NCI-H187 treated with DMSO at 0.1 percent for 48 hours (cell line): ENCODE data around the gene FMNL1.
A peak's percentile ranks its signal among the peaks of the same experiment; 100 is the strongest.

Source experiments
- DNase-seq: peaks from one replicate; lab custom pipeline; 2025; lab: John Stamatoyannopoulos, UW

FMNL1 gene

DNA sequence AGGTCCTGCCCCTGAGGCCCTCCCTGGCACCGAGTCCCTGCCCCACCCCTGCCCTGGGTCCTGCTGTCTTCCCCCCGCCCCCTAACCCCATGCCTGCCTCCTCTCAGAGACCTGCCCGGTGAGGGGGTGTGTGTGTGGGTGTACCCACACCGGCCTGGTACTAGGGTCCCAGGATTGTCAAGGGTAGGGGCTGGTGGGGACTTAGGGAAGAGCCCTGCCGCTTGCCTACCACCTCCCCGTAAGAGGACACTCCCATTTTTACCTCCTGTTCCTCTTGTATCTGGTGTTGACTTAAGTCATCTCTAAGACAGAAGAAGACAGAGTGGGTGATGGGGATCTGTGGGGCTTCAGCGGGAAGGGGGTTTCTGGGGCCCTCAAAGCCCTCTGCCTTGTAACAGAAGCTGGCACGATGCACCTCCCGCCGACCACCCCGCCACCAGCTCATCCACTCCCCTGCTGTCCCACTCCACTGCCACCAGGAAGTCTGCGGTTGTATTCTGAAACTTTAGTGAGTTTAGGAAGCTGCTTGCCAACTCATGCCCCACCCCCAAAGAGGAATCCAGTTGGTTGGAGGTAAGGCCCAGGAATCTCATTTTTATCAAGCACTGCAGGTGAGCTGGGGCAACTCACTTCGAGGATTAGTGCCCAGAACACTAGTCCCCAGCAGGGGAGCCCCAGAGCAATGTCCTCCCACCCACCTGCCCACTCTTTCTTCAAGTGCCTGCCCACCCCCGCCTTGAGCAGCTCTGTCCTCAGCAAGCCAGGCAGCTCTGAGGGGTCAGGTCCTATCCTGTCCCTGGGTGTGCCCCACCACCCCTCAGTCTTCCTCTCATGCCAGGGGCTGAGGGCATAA lies 34.7 kb downstream of the FMNL1 start:
- DNase-seq = no peak

DNA sequence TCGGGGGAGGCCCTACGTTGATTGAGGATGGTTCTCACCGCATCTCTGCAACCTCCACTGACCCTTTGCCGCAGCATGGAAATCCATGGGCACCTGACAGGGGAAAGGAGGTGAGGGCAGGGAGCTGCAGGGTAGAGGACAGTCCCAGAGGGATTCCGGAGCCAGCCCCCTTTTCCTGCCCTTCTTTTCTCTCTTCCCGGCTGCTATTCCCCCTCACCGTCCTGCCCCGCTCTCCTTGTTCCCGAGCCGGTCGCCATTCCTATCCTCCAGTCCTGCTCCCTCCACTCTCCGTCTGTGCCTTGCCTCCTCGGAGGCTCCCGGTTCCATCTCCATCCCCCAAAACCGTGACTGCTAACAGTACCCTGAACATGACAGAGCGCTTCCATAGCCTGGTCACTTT lies 35.4 kb downstream of the FMNL1 start:
- no peak for DNase-seq

DNA sequence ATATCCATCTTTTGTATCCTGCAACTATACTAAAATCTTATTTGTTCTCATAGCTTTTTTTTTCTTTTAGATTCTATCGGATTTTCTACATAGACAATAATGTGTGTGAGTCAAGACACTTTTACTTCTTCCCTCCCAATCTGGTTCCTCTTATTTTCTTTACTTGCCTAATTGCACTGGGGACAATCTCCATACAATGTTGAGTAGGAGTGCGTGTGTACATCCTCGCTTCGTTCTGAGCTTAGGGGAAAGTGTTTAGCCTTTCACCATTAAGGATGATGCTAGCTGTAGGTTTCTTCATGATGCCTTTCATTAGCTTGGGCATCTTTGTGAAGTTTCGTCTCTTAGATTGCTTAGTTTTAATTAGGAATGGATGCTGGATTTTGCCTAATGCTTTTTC lies 37.3 kb downstream of the FMNL1 start:
- no peak for DNase-seq

GRCh38 chr17:45260204-45260783 lies 38.6 kb downstream of the FMNL1 start:
- DNase-seq = no peak

- DNase-seq = no peak
These were observed 40.2 kb downstream of the FMNL1 start, which contains the start of gene SPATA32 for GRCh38 chr17:45261577-45262515. SPATA32 (minus strand) TSS chr17:45262094; CDS start chr17:45262016, 78 bp downstream.

DNA sequence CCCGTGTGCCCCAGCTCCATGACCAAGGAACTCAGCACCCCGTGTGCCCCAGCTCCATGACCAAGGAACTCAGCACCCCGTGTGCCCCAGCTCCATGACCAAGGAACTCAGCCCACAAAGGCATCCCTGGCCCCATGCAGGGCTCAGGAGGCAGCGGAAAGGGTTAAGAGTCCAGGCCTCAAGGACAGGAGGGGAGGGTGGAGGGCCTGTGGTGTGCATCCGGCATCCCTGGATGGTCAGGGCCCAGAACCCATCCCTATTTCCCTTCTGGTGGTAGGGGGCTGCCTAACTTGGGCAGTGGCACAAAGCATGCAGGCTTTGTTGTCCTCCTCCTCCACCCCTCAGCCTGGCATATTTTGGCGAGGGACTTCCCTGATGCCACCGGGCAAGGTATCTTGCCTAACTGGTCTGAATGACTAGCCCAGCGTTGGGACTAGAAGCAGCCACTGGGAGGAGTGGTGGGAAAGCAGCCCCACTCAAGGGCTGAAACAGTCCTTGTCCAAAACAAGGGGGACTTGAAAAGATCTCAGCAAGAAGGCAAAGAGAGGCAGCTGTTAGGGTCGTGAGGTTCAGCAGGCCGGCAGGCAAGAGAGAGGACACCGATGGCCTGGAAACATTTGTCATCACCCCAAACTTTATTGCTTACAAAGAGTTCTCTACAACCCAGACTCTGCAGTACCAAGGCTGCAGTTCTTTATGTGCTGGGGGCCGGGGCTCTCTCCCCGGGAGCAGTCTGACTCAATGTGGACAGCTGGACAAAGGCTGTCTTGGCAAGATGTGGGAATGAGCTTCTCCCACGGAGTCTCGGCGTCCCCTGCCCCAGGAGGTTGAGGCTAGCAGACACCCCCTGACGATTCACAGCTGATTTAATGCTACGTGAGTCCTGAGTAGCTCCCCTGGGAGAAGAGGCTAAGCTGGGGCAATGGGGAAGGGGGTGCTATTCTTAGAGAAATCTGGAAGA lies 41.1 kb downstream of the FMNL1 start:
- DNase-seq = no peak

DNA sequence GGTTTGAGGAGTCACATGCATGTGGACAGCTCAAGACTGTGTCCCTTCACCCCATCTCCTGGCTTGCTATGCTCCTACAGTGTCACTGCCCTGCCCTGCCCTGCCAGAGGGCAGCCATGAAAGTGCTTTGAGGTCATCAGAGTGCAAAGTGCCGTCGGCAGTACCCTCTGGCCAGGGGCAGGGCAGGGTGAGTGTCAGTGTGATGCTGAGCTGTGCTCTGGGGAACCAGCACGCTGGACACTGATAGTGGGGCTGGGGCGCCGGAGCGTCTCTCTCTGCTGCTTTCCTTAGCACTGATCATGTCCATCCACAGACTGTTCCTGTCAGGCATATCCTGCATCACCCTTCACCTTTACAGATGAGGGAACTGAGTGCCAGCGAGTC lies 41.8 kb downstream of the FMNL1 start:
- DNase-seq = no peak

DNA sequence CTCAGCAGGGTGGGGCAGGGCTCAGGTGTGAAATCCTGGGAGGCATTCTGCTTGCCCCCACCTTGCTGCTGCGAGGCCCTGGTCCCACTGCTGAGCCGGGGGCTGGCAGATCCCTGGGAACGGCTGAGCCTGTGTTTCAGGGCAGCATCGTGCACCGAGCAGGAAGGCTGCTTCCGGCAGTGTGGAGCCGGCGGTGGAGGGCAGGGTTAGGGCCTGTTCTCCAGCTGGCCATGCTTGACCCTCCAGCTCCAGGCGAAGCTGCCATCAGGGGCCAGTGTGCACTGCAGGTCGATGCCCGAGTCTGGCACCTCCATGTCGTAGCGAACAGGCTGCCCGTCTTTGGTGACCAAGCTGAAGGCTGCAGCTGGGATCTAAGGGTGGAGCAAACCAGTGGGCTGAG lies 42.7 kb downstream of the FMNL1 start:
- no peak for DNase-seq

GRCh38 chr17:45264988-45265387 lies 43.3 kb downstream of the FMNL1 start:
- DNase-seq = no peak

- DNase-seq = no peak
These were observed 44.1 kb downstream of the FMNL1 start for GRCh38 chr17:45265821-45266220.

- DNase-seq = no peak
These were observed 44.8 kb downstream of the FMNL1 start for GRCh38 chr17:45266372-45266926.

- no peak for DNase-seq
These were observed 45.9 kb downstream of the FMNL1 start for GRCh38 chr17:45267436-45268055.

- no peak for DNase-seq
These were observed 48.2 kb downstream of the FMNL1 start for GRCh38 chr17:45269912-45270311.

- DNase-seq = no peak
These were observed 49.2 kb downstream of the FMNL1 start for GRCh38 chr17:45270828-45271418.

DNA sequence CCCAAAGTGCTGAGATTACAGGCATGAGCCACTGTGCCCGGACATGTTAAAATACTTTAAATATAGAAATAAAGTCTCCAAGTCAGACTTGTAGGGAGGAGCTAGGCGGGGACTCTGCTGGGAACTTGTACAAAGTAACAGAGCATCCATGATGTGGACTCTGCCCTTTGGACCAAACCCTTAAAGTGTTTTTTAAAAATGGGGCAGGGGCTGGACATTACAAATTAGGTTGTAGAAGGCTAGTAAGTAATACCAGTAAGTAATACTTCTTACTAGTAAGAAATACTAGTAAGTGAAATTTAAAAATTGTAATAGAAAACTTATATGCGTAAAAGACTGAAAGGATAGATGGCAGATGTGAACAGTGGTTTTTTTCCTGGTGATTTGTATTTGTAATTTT lies 49.9 kb downstream of the FMNL1 start:
- DNase-seq = no peak

DNA sequence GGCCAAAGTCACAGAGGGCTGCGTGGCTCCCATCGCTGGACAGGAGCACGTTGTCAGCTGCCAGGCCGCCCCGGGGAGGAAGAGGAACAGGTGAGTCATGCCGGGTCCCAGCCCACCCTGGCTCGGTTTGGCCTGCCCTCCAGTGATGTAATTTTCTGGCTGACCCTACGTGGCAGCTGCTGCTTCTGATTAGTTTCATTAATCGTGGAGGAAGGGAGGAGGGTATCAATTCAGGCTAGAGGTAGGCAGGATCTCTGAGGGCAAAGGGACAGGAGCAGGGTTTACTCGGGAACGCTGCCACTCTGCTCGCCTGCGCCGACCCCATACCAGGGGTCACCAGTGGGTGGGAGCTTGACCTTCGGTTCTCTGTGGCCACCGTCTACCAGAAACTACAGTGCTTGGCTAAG lies 51.9 kb downstream of the FMNL1 start:
- DNase-seq = no peak

DNA sequence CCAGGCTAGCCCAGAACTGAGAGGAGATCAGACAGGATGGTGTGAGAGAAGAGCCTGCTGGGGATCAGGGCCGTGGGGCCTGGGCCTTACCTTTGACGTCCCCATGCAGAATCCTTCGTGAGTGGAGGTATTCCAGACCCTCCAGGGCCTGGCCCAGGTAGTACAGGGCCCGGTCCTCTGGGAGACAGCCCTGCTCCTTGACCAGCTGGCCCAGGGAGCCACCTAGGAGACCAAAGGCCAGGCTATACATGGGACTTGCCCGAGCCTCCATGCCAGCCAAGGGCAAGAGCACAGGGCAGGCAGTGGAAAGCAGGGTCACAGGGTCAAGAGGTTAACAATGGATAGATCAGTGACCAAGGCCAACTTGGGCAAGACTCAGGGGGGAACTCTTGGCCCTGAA lies 52.3 kb downstream of the FMNL1 start:
- no peak for DNase-seq

DNA sequence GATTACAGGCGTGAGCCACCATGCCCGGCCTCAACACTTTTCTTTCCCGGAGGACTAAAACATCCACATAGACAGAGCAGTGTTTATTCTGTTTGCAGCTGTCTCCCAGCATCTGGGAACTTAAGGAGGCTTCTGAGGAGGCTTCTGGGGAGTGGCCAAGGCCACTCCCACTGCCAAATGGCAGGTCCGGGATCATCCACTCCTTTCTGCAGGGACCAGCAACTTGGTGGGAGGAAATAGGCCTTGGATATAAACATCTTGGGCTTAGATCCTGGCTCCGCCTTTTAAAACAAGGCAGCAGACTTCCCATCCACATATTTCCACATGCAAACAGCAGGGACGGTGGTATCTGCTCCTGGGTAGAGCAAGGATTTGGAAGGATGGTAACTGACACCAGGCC lies 54.3 kb downstream of the FMNL1 start:
- no peak for DNase-seq

GRCh38 chr17:45277216-45277849 lies 55.6 kb downstream of the FMNL1 start:
- DNase-seq = peak; percentile 69

GRCh38 chr17:45277992-45278391 lies 56.3 kb downstream of the FMNL1 start:
- no peak for DNase-seq
